ENCODE data around the gene OR2B3.
"Not testable (repeated sequence)": the region's sequence is repeated elsewhere in the genome, so short reads cannot be mapped to it uniquely, and the experiment has no call there.

Gene OR2B3

DNA sequence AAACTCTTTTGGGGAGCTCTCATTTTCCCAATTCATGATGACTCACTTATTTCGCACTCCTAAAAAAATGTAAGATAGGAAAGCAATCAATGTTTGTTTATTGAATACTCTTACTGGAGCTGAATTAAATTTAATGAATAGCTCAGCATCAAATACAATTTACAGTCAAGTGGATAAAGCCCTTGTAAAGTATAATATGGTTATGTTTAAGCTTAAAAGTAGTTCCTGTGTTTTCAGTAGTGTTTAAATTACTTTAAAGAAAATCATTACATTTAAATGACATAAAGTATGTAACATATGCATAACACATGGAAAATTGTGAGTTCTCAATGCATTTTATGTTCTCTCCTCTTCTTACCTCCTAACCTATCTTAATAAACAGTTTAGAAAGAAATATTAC is at the start of gene OR2B3:
OR2B3 (minus strand) TSS at position 101 of the 400 bp plus-strand sequence; CDS start at position 36, 65 bp downstream.
- no peak for DNase-seq (ENCODE audit: low read depth in 2 of 2)

GRCh38 chr6:29131691-29132090 is 44.6 kb upstream of the OR2B3 start:
- no peak for DNase-seq (ENCODE audit: low read depth in 2 of 2)

- no peak for DNase-seq (ENCODE audit: low read depth in 2 of 2)
Measured at GRCh38 chr6:29130644-29131043, 43.5 kb upstream of the OR2B3 start.

DNA sequence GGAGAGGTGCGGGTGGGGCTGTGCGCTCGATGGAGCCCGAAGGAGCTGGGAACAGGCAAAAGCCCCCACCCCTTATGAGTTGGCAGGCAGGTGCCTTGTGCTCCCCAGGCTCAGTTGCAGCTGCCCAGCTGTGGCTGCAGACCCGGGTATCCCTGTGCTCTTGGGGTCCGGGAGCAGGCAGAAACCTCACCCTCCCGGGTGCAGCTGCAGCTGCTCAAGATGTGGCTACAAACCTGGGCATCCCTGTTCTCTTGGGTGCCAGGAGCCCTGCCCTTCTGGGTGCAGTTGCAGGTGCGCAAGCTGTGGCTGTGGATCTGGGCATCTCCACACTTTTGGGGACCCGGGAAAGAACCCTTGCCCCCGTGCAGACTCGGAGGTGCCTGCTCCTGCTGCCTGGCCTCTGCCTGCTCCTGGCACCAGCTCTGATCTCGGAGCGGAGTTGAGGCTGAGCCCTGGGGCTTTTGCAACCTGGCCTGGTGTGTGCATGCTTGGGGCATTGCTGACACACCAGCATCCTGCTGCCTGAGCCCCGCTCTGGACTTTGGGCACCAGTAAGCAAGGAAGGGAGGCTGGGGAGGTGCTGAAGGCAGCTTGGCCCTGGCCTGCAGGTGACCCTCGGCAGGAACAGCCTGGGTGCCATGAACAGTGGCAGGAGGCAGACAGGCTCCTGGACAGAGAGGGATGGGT is 42.4 kb upstream of the OR2B3 start:
- DNase-seq (ENCODE audit: low read depth in 2 of 2), result no peak

DNA sequence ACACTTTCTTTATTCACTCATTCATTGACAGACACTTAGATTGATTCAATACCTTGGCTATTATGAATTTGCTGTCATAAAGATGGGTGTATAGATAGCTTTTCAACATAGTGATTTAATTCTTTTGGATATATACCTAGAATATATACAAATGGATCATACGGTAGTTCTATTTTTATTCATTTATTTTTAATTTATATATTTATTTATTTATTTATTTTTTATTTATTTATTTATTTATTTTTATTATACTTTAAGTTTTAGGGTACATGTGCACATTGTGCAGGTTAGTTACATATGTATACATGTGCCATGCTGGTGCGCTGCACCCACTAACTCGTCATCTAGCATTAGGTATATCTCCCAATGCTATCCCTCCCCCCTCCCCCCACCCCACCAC is 27.9 kb upstream of the OR2B3 start:
- DNase-seq (ENCODE audit: low read depth in 2 of 2), result not testable (repeated sequence)

GRCh38 chr6:29112135-29112534 is 25.0 kb upstream of the OR2B3 start:
- DNase-seq (ENCODE audit: low read depth in 2 of 2), result no peak

DNA sequence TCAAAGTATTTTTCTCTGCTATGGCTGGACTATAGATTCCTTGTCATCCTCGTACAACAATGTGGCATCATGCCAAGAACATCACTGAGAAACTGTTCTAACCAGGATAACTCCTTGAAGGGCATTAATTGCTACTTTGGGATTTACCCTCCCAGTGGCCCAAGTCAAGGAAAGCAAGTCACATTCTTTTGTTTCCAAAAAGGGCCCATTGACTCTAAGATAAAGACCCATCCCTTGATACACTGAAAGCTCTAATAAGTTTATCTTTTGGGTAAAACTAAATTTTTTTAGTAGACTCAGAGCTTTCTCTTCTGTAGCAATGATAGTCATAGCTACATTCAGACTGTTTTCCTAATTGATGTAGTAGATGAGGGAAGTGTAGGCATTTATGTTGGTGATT is 20.6 kb upstream of the OR2B3 start, which contains the start of gene OR2J3:
OR2J3 (plus strand) TSS at position 301 of the 400 bp plus-strand sequence. CDS start 3,833 bp downstream, outside the sequence.
- DNase-seq (ENCODE audit: low read depth in 2 of 2), result no peak

DNA sequence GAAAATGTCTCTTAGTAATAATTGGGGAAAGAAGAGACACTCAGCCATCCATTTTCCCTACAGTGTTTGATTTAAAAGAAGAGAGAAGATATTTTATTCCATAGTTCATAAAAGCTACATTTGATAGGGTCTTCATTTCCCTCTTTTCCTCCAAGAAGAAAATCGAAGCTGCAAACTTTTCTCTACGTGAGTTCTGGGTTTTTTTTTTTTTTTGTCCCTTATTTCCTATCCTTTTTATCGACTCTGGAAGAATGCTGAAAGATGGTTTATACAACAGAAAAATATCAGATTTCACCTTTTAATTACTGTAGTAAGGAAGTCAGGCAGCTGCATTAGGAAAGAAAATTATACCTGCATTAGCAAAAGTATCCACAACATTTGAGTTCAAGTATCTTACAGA is 12.1 kb upstream of the OR2B3 start, which contains the start of gene OR2J1:
OR2J1 (plus strand) TSS at position 301 of the 400 bp plus-strand sequence. CDS start 1,453 bp downstream, outside the sequence.
- DNase-seq (ENCODE audit: low read depth in 2 of 2), result no peak

DNA sequence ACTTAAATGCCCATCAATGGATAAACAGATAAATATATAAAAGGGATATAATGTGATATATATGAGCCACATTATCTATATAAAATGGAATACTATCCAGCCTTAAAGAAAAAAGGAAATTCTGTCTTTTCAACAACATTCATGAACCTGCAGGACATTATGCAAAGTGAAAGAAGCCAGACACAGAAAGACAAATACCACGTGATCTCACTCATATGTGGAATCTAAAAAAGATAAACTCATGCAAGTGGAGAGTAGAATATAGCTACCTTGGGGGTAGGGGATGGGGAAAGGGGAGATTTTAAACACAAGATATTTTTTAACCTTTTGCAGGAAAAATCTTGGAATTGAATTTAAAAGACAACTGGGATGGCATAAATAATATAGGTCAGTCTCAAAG is 10.7 kb upstream of the OR2B3 start:
- DNase-seq (ENCODE audit: low read depth in 2 of 2), result no peak

GRCh38 chr6:29092957-29093356 is 5.8 kb upstream of the OR2B3 start:
- DNase-seq (ENCODE audit: low read depth in 2 of 2), result no peak

DNA sequence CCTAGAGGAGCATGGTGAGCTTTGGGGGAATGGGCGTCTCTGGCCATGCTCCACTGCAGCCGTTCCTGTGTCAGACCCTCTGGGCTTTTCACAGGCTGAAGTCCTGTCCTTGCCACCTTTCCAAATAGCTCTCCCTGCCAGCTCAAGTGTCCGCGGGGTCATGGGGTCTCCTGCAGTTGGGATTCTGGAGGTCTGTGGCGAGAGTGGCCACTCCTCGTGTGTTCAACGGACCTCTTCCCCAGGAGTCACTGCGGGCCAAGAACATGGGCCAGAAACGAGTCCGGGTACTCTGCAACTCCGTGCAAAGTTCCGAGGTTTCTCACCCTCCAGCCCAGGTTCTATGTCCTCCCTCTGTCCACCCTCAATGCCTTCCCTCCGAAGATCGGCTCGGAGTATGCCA is 4.7 kb downstream of the OR2B3 start:
- no peak for DNase-seq (ENCODE audit: low read depth in 2 of 2)

DNA sequence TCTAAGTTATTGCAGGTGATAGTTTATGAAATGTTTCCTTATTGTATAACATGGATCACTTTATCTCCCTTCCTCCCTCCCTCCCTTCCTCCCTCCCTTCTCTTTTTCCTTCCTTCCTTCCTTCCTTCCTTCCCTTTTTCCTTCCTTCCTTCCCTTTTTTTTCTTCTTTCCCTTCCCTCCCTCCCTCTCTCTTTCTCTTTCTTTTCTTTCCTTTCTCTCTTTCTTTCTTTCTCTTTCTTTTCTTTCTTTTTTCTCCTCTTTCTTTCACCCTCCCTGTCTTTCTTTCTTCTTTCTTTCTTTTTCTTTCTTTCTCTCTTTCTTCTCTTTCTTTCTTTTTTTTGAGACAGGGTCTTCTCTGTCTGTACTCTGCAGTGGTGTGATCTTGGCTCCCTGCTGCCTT is 5.8 kb downstream of the OR2B3 start:
- no peak for DNase-seq (ENCODE audit: low read depth in 2 of 2)

GRCh38 chr6:29079203-29079602 is 7.9 kb downstream of the OR2B3 start:
- no peak for DNase-seq (ENCODE audit: low read depth in 2 of 2)

DNA sequence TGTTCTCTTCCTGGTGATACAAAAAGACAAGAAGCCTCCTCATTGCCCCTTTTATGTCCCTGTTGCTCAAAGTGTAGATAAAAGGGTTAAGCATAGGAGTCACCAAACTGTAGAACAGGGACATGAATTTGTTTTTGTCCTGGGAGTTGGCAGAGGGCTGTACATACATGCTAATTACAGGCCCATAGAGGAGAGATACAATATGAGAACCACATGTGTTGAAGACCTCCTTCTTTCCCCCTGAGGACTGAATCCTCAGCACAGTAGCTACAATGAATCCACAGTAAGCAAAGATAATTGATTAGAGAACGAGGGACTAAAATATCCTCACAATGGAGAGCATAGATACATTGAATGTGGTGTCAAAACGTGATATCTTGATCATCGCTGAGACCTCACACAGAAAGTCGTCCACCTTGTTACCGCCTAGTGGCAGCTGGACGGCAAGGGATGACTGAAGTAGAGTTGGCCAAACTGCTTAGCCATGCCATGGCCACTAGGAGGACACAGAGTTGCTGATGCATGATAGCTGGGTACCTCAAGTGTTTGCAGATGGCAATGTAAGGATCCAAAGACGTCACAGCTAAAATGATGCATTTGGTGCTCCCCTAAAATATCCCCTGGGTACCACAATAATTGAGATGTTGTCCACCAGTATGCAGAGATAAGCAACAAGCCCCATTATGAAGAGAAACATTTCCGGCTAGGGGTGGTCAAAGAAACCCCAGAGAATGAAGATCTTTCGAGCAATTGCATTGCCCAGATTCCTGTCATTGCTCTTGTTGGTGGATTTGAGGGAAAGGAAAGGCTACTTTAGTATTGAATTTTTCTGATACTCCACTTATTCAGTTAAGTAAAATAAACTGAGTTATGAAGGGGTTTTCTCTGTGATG is 15.0 kb downstream of the OR2B3 start:
- peak in 1 of 2 donors; percentile 0 for DNase-seq (ENCODE audit: low read depth in 2 of 2)

DNA sequence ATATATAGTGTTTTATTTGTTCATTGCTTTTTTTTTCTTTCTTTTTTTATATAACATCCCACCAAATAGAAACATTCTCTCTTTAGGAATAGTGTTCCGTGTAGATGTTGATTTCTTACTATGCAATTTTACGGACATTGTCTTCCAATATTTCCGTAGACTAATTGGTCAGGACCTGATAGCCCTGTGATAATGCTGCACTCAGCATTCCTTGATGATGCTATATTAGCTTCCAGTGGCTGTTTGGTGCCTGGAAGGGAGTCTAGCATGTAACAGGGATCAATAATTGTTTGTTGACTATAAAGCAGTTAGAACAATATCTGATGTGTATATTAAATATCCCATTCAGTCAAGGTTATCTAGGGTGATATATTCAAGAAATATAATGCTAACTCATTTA is 35.4 kb downstream of the OR2B3 start:
- DNase-seq (ENCODE audit: low read depth in 2 of 2), result no peak

GRCh38 chr6:29045075-29045474 is 42.0 kb downstream of the OR2B3 start, which contains the start of gene OR2W1:
Gene OR2W1, minus strand, starts transcription at chr6:29045175. Its CDS starts 0 bp downstream, at chr6:29045175.
- DNase-seq (ENCODE audit: low read depth in 2 of 2), result no peak
